Right atrium auricular region (tissue), 2 donors: Measurements from ENCODE around the gene C1QTNF5. TPM values are rescaled to one million over a fixed set of nuclear protein-coding genes. Genes with fewer than 3 reads are reported as not detected.

Source experiments
- DNase-seq: peaks from one replicate; pipeline ENCODE4 v3.0.0-alpha.2; 2019; ENCODE audit warnings: low spot score
- H3K27ac ChIP-seq, 2 donors: fragments of 200-600 bp; sonication (generic); 1 replicate in 1 of 2; 2 replicates in 1 of 2; pipeline ENCODE4 v1.5.1; 2016 to 2019
- H3K27me3 ChIP-seq, 2 donors: fragments of 200-600 bp; sonication (generic); one replicate each; pipeline versions ENCODE4 v1.5.1 to v1.6.0; 2017 to 2019
- H3K36me3 ChIP-seq: fragments of 200-600 bp; sonication (generic); one replicate; pipeline ENCODE4 v1.5.1; 2016
- H3K4me1 ChIP-seq, 2 donors: fragments of 200-600 bp; sonication (generic); one replicate each; pipeline versions ENCODE4 v1.5.1 to v1.6.0; 2017 to 2019
- H3K4me3 ChIP-seq, 2 donors: fragments of 200-600 bp; sonication (generic); 1 replicate in 1 of 2; 2 replicates in 1 of 2; pipeline ENCODE4 v1.5.1; 2017 to 2019; ENCODE audit warnings: mild to moderate bottlenecking in 1 of 2, moderate library complexity in 1 of 2
- H3K9me3 ChIP-seq, 2 donors: fragments of 200-600 bp; sonication (generic); one replicate each; pipeline ENCODE4 v1.5.1; 2019
- total RNA-seq, 2 donors: library from RNA; depleted of rRNA; stranded (reverse); fragments of >200 nt; gene quantifications; one replicate each; pipeline ENCODE4 v1.1.0, GENCODE V29; 2016
- TF ChIP-seq, protein P1 (sequence below), 2 donors: fragments of 200-600 bp; sonication (generic); IDR thresholded peaks; one replicate each; pipeline ENCODE4 v1.5.1; 2019; ENCODE audit warnings: antibody characterized with exemption in 2 of 2

C1QTNF5 gene
- total RNA-seq, 2 donors from 2014 or later: 41.4 to 47.4 TPM

DNA sequence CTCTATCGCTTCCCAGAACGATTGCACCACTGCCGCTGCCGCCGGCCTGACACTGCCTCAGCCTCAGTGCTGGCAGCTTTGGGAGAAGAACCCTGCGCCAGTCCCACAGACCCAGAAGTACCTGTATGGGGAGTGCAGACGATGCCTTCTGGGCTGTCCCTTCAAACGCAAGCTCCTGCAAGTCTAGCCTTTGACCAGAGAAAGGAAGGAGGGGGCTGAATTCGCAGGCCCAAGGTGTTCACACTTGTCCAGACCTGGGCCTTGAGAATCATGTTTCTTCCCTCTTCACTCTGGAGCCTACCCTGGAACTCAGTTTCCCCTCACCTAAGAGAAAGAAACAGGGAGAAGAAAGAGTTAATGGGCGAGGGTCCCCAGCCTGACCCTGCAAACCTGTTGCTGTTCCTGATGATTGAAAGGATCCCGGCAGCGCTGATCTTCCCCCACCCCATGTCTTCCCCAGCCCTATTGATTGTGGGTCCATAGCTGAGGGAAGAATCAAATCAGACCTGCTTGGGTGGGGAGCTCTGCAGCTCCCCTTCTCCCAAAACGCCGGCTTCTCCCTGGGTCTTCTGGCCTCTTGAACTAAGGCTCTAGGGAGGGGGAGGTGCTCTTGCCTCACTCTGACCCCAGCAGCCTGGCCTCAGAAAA is 23.0 kb downstream of the C1QTNF5 start:
- Histone ChIP-seq H3K9me3 (no peaks in the 10 kb centered on the region), H3K27ac (peak overlapping the region; percentile 98 to 99), H3K27me3 (no peaks in the 10 kb centered on the region), H3K4me3 (peak overlapping the region; percentile 73 to 85), H3K36me3 (peaks cover 23% of the 10 kb centered on the region), H3K4me1 (peaks cover 0 to 75% of the 10 kb centered on the region in 2 donors)
- TF ChIP-seq, protein P1, sequence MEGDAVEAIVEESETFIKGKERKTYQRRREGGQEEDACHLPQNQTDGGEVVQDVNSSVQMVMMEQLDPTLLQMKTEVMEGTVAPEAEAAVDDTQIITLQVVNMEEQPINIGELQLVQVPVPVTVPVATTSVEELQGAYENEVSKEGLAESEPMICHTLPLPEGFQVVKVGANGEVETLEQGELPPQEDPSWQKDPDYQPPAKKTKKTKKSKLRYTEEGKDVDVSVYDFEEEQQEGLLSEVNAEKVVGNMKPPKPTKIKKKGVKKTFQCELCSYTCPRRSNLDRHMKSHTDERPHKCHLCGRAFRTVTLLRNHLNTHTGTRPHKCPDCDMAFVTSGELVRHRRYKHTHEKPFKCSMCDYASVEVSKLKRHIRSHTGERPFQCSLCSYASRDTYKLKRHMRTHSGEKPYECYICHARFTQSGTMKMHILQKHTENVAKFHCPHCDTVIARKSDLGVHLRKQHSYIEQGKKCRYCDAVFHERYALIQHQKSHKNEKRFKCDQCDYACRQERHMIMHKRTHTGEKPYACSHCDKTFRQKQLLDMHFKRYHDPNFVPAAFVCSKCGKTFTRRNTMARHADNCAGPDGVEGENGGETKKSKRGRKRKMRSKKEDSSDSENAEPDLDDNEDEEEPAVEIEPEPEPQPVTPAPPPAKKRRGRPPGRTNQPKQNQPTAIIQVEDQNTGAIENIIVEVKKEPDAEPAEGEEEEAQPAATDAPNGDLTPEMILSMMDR (IDR thresholded peaks at IDR 0.05): no peak
- no peak for DNase-seq

DNA sequence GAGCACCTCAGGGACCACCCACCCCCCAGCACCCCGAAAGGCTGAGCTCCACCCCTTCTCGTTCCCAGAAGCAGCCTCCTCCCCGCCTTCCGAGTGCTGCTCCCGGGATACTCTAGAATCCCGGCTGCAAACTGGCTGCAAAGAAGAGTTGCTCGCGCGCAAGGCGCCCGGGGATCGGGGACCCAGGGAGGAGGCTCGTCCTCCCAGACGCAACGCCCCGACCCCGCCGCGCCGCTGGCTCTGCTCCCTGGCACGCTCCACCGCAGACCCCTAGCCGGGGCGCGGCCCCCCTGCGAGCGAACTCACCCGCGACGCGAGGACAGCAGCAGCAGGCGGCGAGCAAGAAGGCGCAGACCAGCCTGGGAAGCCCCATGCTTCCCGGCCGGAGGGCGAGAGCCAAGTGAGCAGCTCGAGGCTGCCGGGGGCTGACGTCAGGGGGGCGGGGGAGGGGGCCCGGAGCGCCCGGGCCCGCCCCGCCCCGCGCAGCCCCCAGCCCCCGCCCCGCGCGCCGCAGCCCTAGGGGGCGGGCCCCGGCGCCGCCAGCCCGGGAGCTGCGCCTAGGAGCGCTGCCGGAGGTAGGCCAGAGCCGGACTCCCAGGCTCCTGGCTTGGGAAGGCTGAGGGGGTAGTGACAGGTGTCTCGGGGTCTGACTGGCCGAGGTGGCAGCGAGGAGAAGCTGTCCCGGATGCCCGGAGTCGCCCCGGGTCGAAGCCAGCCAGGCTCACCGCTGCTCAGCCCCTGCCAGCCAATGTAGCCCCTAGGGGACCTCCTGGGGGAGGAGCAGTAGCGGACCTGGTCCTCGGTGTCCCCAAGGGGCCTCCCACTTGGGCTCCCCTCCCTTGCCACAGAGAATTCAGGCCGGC is 23.7 kb downstream of the C1QTNF5 start, which contains the start of gene MCAM:
MCAM (minus strand) TSS at position 402 of the 863 bp plus-strand sequence; CDS start at position 373, 29 bp downstream.
- DNase-seq: no peak
- TF ChIP-seq, protein P1 (IDR thresholded peaks at IDR 0.05): no peak
- Histone ChIP-seq H3K4me1 (peaks cover 0 to 68% of the 10 kb centered on the region in 2 donors), H3K27ac (peak within 1 kb of the TSS; percentile 98 to 99), H3K27me3 (no peaks in the 10 kb centered on the region), H3K36me3 (peaks cover 30% of the 10 kb centered on the region), H3K4me3 (peak within 1 kb of the TSS; percentile 73 to 85), H3K9me3 (no peaks in the 10 kb centered on the region)

DNA sequence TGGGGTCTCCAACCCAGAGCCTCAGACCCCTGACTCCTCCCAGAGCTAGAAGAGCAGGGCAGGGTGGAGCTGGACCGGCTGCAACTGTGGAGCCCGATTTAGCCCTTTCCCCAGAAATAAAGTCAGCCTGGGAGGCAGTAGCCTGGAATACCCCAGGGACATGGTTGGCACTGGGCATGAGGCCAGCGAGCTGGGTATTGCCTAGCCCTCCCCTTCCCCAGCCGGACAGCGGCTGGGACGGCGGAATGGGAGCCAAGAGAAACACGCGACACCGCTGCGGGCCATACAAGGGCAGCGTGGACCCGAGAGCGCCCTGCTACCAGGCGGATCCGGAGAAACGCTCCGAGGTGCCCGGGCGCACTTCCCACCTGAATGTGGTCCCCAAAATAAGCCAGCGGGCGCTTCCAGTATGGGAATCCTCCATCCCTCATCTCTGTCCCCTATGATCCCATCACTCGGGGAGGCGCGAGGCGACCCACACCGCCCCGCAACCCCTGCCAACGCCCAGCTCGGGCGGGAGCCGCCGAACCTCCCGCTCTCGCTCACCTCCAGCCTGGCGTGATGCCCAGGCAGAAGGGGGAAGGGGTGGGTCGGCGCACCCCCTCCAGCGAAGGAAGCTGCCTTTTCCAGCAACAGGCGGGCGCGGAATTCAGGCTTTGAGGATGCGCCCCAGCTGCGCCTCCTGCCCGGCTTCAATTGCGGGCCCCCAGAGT is 24.5 kb downstream of the C1QTNF5 start:
- Histone ChIP-seq H3K4me3 (peak overlapping the region; percentile 73 to 85), H3K9me3 (no peaks in the 10 kb centered on the region), H3K4me1 (peaks cover 0 to 60% of the 10 kb centered on the region in 2 donors), H3K27me3 (no peaks in the 10 kb centered on the region), H3K27ac (peak overlapping the region; percentile 98 to 99), H3K36me3 (peaks cover 38% of the 10 kb centered on the region)
- TF ChIP-seq, protein P1 (IDR thresholded peaks at IDR 0.05): no peak
- no peak for DNase-seq

DNA sequence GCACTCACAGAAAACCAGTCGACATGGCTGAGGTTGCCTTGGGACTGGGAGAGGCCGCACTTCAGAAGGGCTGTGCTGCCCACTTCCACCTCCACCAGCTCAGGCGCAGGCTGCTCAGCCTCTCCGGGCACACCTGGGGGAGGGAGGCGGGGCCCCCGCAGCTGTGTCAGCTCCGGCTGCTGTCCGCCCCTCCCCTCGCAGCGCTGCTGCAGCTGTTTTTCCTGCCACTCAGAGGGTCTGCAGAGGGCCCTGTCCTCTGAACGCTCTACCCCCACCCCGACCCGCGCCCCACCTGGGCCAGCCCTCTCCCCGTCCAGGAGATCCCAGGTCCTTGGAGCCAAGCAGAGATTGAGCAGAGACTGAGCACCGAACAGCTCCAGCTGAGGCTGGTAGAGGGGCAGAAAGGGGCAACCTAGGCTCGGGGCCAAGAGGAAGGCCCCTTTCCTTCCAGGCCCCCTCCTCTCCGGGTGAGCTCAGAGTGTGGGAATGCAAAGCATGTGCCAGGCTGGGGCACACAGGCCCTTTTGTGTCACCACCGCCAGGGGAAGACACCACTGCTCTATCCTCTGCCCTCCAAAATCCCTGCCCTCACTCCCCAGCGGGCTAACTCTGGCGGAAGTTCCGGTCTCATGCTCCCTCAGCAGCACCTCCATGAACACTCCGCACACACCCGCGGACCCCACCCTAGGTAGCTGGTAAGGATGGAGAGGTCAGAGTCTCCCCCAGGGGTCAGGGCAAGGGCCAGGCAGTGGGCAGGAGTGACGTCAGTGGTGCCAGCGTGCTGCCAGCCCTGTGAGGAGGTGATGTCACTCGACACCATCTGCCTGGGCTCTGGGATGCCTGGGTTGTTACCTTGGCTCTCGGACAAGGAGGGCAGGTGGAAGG is 25.3 kb downstream of the C1QTNF5 start:
- H3K27me3 ChIP-seq: no peaks in the 10 kb centered on the region
- TF ChIP-seq, protein P1 (IDR thresholded peaks at IDR 0.05): peak in 1 of 2 donors; percentile 43
- no peaks in the 10 kb centered on the region for H3K9me3 ChIP-seq
- peak overlapping the region; percentile 98 to 99 for H3K27ac ChIP-seq
- H3K36me3 ChIP-seq: peaks cover 46% of the 10 kb centered on the region
- H3K4me1 ChIP-seq: peaks cover 0 to 52% of the 10 kb centered on the region in 2 donors
- DNase-seq: no peak
- H3K4me3 ChIP-seq: peak overlapping the region; percentile 73 to 85

DNA sequence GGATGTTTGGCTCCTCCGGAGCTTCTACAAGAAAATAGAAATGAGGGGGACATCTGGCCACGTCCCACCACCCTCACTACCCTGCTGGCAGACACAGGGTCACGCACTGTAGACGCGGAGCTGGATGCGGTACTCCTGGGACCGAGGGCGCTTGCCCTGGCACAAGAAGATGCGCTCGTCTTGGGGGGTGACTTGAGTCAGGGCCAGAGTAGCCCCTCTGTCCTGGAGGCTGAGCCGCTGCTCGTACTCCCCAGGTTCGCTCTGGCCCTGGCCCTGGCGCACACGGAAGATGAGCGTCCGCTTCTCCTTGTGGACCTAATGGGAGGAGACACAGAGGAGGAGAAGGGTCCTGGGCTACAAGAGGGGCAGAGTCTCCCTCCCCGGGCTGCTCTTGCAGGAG is 26.0 kb downstream of the C1QTNF5 start:
- Histone ChIP-seq H3K9me3 (no peaks in the 10 kb centered on the region), H3K4me3 (peak overlapping the region; percentile 73 to 85), H3K4me1 (peaks cover 0 to 46% of the 10 kb centered on the region in 2 donors), H3K27ac (peak overlapping the region; percentile 98 to 99), H3K36me3 (peaks cover 53% of the 10 kb centered on the region), H3K27me3 (no peaks in the 10 kb centered on the region)
- TF ChIP-seq, protein P1 (IDR thresholded peaks at IDR 0.05): no peak
- DNase-seq: no peak
